NB4 (cell line): ENCODE data around the gene DRC7.
"Not testable (repeated sequence)": the region's sequence is repeated elsewhere in the genome, so short reads cannot be mapped to it uniquely, and the experiment has no call there.

Experiments
- DNase-seq: peaks from one replicate; pipeline ENCODE4 v3.0.0; 2010; ENCODE audit warnings: low read depth
- H3K4me3 ChIP-seq: one replicate; pipeline ENCODE4 v1.5.1; 2011; ENCODE audit warnings: mild to moderate bottlenecking, low read depth, low read length, moderate library complexity
- CTCF ChIP-seq: IDR thresholded peaks from one replicate; pipeline ENCODE4 v1.5.1; 2012; ENCODE audit warnings: low read depth, low read length
- MAX ChIP-seq: IDR thresholded peaks from 2 replicates; pipeline ENCODE4 v1.6.1; 2011; ENCODE audit warnings: low read depth, low read length
- MYC ChIP-seq: IDR thresholded peaks from 2 replicates; pipeline ENCODE4 v1.6.1; 2011; ENCODE audit warnings: low read depth, low read length
- POLR2A ChIP-seq: IDR thresholded peaks from 2 replicates; pipeline ENCODE4 v1.6.1; 2011; ENCODE audit warnings: mild to moderate bottlenecking; ENCODE audit not compliant: insufficient read length; ENCODE audit errors: extremely low read depth

DRC7 gene

GRCh38 chr16:57668263-57668571 lies 26.4 kb upstream of the DRC7 start, which contains the start of gene ADGRG3:
TSS of gene ADGRG3 (plus strand) at chr16:57668306. CDS start at chr16:57668348, 42 bp downstream.
- no peak for TF ChIP-seq MYC
- TF ChIP-seq MAX = no peak
- no peak for TF ChIP-seq CTCF
- TF ChIP-seq POLR2A = no peak
- no peak for DNase-seq
- H3K4me3 ChIP-seq = no peak within 1 kb of the TSS

GRCh38 chr16:57668630-57669475 lies 25.8 kb upstream of the DRC7 start:
- no peak overlapping the region for H3K4me3 ChIP-seq
- DNase-seq = no peak
- no peak for TF ChIP-seq POLR2A
- no peak for TF ChIP-seq MAX
- no peak for TF ChIP-seq CTCF
- TF ChIP-seq MYC = no peak

GRCh38 chr16:57669476-57670162 lies 25.0 kb upstream of the DRC7 start:
- H3K4me3 ChIP-seq = no peak overlapping the region
- TF ChIP-seq MYC (0 out of 2 replicates have a peak, but pooled peaks have one; percentile 26), CTCF (no peak), MAX (no peak; the same call in 1 of the 2 replicates)
- peak; percentile 63 for DNase-seq

GRCh38 chr16:57670196-57670595 lies 24.4 kb upstream of the DRC7 start:
- no peak overlapping the region for H3K4me3 ChIP-seq
- no peak for TF ChIP-seq POLR2A
- no peak for TF ChIP-seq MYC
- TF ChIP-seq CTCF = no peak
- no peak for TF ChIP-seq MAX
- no peak for DNase-seq

GRCh38 chr16:57671451-57671850 lies 23.2 kb upstream of the DRC7 start:
- H3K4me3 ChIP-seq, DNase-seq: not testable (repeated sequence)

- TF ChIP-seq MAX = no peak
- TF ChIP-seq MYC = no peak
- TF ChIP-seq POLR2A = no peak
- no peak for TF ChIP-seq CTCF
- H3K4me3 ChIP-seq = no peak overlapping the region
- DNase-seq = no peak
Observed at GRCh38 chr16:57672416-57672815, 22.2 kb upstream of the DRC7 start.
